GM12878 (cell line): ENCODE data around the gene GRIN2A. TPM values are rescaled to one million over a fixed set of nuclear protein-coding genes. Genes with fewer than 3 reads are reported as not detected.

Experiments used
- ATAC-seq: fragments of 200-7000 bp; cut with Tn5 transposase; 3 replicates; pipeline ENCODE4 v1.9.1; 2020; ENCODE audit warnings: mild to moderate bottlenecking, moderate library complexity
- BruUV-seq: library from RNA; stranded (reverse); fragments of 400-500 nt; replicated peaks from 2 replicates; lab custom pipeline; 2021; lab: Mats Ljungman, UMichigan
- CTCF ChIA-PET: fragments of 300-600 bp; sonication (Branson Sonifier 250); formaldehyde crosslinking; extraction: SDS; loops from one replicate; lab custom pipeline; 2021; ENCODE audit warnings: inconsistent platforms; lab: Yijun Ruan, JAX
- POLR2A ChIA-PET: fragments of 350-600 bp; formaldehyde crosslinking; extraction: SDS; loops from one replicate; lab custom pipeline; 2021; ENCODE audit warnings: inconsistent platforms; lab: Charles Lee
- RAD21 ChIA-PET: fragments of 300-600 bp; sonication (Branson Sonifier 250); formaldehyde crosslinking; loops from one replicate; lab custom pipeline; 2023; ENCODE audit warnings: antibody characterized with exemption; ENCODE audit not compliant: unreplicated experiment; lab: Charles Lee
- SMC1A ChIA-PET: fragments of 300-600 bp; sonication (Branson Sonifier 250); formaldehyde crosslinking; loops from one replicate; lab custom pipeline; 2023; ENCODE audit not compliant: unreplicated experiment, uncharacterized antibody; lab: Charles Lee
- DNase-seq: peaks from one replicate; pipeline ENCODE4 v3.0.0-alpha.2; 2011; ENCODE audit warnings: low read depth, low spot score
- FAIRE-seq: peaks from 3 replicates; lab custom pipeline; 2011; peaks lifted over from hg19 to GRCh38; lab: Jason Lieb, UNC
- H2AFZ ChIP-seq: 2 replicates; pipeline ENCODE4 v1.6.0; 2011; ENCODE audit warnings: low read depth, low read length, control low read depth; ENCODE audit not compliant: control insufficient read depth
- H3K27ac ChIP-seq: 2 replicates; pipeline ENCODE4 v1.5.1; 2011; ENCODE audit warnings: control low read depth; ENCODE audit not compliant: control insufficient read depth, insufficient read depth
- H3K27me3 ChIP-seq, 2 experiments: replicated peaks in 1 of 2; 2 replicates each; pipeline versions ENCODE4 v1.6.0 to v1.6.1; 2011; ENCODE audit warnings: low read length in 1 of 2; ENCODE audit not compliant: control insufficient read depth in 2 of 2, insufficient read depth in 2 of 2
- H3K36me3 ChIP-seq, 2 experiments: 2 replicates each; pipeline ENCODE4 v1.5.1; 2011; ENCODE audit warnings: low read length in 1 of 2; ENCODE audit not compliant: control insufficient read depth in 2 of 2, insufficient read depth in 2 of 2
- H3K4me1 ChIP-seq: 2 replicates; pipeline ENCODE4 v1.6.1; 2011; ENCODE audit warnings: mild to moderate bottlenecking, low read length, moderate library complexity, mixed read lengths; ENCODE audit not compliant: control insufficient read depth, insufficient read depth
- H3K4me2 ChIP-seq: 2 replicates; pipeline ENCODE4 v1.6.0; 2011; ENCODE audit warnings: control low read depth; ENCODE audit not compliant: control insufficient read depth, insufficient read depth
- H3K4me3 ChIP-seq: fragments of 200-600 bp; sonication (generic); 2 replicates; pipeline ENCODE4 v1.5.1; 2016
- H3K79me2 ChIP-seq: 2 replicates; pipeline ENCODE4 v1.6.0; 2011; ENCODE audit warnings: low read length; ENCODE audit not compliant: control insufficient read depth, insufficient read depth
- H3K9ac ChIP-seq: 2 replicates; pipeline ENCODE4 v1.8.0; 2011; ENCODE audit warnings: low read length, control low read depth, mixed read lengths; ENCODE audit not compliant: control insufficient read depth, insufficient read depth
- H3K9me3 ChIP-seq: replicated peaks from 3 replicates; pipeline ENCODE4 v1.5.1; 2011; ENCODE audit warnings: mild to moderate bottlenecking, low read length; ENCODE audit not compliant: control insufficient read depth, insufficient read depth
- H4K20me1 ChIP-seq: 2 replicates; pipeline ENCODE4 v1.6.0; 2011; ENCODE audit not compliant: control insufficient read depth, insufficient read depth
- EP300 ChIP-seq, 2 experiments: fragments of 150-350 bp in 1 of 2; IDR thresholded peaks; 2 replicates each; pipeline ENCODE4 v1.6.1; 2011 to 2012; ENCODE audit warnings: low read depth in 2 of 2, low read length in 2 of 2, borderline replicate concordance in 1 of 2, improper control_type of control experiment in 1 of 2, inconsistent platforms in 1 of 2; ENCODE audit not compliant: control insufficient read depth in 1 of 2
- GABPA ChIP-seq: IDR thresholded peaks from 2 replicates; pipeline ENCODE4 v1.6.1; 2014; ENCODE audit warnings: antibody characterized with exemption, low read depth, mild to moderate bottlenecking, inconsistent platforms
- IKZF1 ChIP-seq: fragments of 450-650 bp; conservative IDR thresholded peaks from 2 replicates; pipeline ENCODE4 v1.6.1; 2017; ENCODE audit warnings: antibody characterized with exemption, mild to moderate bottlenecking
- KLF5 ChIP-seq: fragments of 450-650 bp; IDR thresholded peaks from 2 replicates; pipeline ENCODE4 v1.6.1; 2014; ENCODE audit warnings: mild to moderate bottlenecking; ENCODE audit not compliant: partially characterized antibody
- LARP7 ChIP-seq: fragments of 450-650 bp; IDR thresholded peaks from 2 replicates; pipeline ENCODE4 v1.6.1; 2017; ENCODE audit warnings: mild to moderate bottlenecking
- MYC ChIP-seq: IDR thresholded peaks from 2 replicates; pipeline ENCODE4 v1.6.1; 2011; ENCODE audit warnings: mild to moderate bottlenecking, low read length, moderate library complexity, inconsistent platforms; ENCODE audit not compliant: insufficient read depth, insufficient replicate concordance, insufficient read length, severe bottlenecking
- WGBS: methylation state at CpG from one replicate; pipeline ENCODE4 v1.1.6; 2016; ENCODE audit warnings: low lambda C conversion rate; ENCODE audit not compliant: insufficient replicate concordance, insufficient coverage; ENCODE audit errors: missing lambda C conversion rate; 5-methylcytosine and 5-hydroxymethylcytosine counted together
- in situ Hi-C: fragments of 300-500 bp; cut with MboI; formaldehyde crosslinking; loops from 9 replicates; pipeline ENCODE4 v1.14.3; 2018; ENCODE audit warnings: mixed read lengths
- intact Hi-C: fragments of 100-400 bp; cut with micrococcal nuclease; formaldehyde crosslinking; loops from one replicate; pipeline ENCODE4 v1.14.2; 2022; ENCODE audit not compliant: unreplicated experiment
- polyA plus RNA-seq, 11 experiments: library from polyadenylated mRNA; depleted of rRNA in 4 of 11; unstranded in 6 of 11; stranded (reverse) in 5 of 11; fragments of >200 nt; fragmentation: Nextera tagmentation in 4 of 11; fragmentation: Illumina TruSeq in 1 of 11; extraction: Ambion mirVana in 4 of 11; extraction: Trizol in 1 of 11; gene quantifications; 1 replicate in 1 of 11; 2 replicates in 10 of 11; pipeline versions ENCODE4 v1.2.1 to v1.2.3, GENCODE V29; 2011 to 2016; ENCODE audit warnings: inconsistent platforms in 2 of 11, missing spikeins in 2 of 11, low read depth in 1 of 11
- total RNA-seq, 4 experiments: library from RNA; depleted of rRNA in 3 of 4; stranded (reverse); fragments of >200 nt in 3 of 4; fragmentation: Illumina TruSeq in 1 of 4; extraction: Trizol in 1 of 4; gene quantifications; 2 replicates each; pipeline versions ENCODE4 v1.2.1 to v1.2.3, GENCODE V29; 2013 to 2021
- TF ChIP-seq, protein P1 (sequence below): IDR thresholded peaks from 2 replicates; pipeline ENCODE4 v1.6.1; 2011; ENCODE audit warnings: borderline replicate concordance, low read depth, mild to moderate bottlenecking, moderate library complexity, low read length; ENCODE audit not compliant: insufficient read depth, poor library complexity, severe bottlenecking

GRIN2A gene
- total and polyA plus RNA-seq, 10 of the 15 experiments (the other 5 are each of a cell fraction or from before 2014, with no cell fraction given): 2.4 to 13.3 (median 7.3) TPM

DNA sequence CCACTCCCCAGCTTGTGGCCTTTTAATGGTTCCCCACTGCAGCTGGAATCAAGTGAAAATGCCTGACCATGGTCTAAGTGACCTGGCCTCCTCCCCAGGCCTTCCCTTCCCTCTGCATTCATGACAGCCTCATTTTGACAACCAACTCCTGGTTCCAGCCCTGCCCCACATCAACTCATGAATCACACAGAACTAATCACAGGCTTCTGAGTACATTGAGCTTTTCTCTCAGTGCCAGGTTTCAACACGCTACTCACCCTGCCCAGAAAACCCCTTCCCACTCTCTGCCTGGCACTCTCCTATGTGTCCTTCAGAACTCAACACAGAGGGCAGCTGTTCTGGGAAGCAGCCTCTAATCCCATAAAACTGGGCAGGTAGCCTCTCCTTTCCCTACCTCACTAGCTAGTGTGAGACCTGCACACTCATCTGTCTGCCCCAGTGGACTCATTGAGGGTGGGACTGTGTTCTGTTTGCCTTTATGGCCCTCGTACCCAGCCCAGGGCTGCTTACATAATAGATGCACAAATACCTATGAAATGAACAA lies 313.6 kb downstream of the GRIN2A start (continued):
- TF ChIP-seq, protein P1, sequence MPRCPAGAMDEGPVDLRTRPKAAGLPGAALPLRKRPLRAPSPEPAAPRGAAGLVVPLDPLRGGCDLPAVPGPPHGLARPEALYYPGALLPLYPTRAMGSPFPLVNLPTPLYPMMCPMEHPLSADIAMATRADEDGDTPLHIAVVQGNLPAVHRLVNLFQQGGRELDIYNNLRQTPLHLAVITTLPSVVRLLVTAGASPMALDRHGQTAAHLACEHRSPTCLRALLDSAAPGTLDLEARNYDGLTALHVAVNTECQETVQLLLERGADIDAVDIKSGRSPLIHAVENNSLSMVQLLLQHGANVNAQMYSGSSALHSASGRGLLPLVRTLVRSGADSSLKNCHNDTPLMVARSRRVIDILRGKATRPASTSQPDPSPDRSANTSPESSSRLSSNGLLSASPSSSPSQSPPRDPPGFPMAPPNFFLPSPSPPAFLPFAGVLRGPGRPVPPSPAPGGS: no peak
- TF ChIP-seq LARP7 (no peak), IKZF1 (no peak), MYC (no peak), KLF5 (no peak)

DNA sequence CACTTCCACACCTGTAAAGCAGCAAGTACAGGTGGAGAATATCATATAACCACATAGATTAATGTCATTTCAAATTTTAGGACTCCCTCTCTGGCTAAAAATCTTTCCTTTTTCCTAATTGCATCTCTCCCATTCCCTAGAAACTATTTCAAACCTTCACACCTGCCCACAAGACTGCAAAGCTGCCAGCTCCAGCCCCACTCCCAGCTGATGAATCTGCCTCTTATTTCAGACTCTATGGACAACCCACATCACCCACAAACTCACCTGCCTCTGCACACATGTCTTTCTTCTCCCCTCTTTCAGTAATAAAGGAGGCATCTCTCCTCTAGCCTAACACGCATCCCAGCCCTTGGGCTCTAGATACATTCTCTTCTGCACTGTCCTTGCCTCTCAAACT lies 315.1 kb downstream of the GRIN2A start:
- Histone ChIP-seq H2AFZ (no peak overlapping the region), H3K27ac (no peak overlapping the region), H3K4me3 (no peak overlapping the region), H3K36me3 (no peaks in the 10 kb centered on the region), H3K79me2 (no peaks in the 10 kb centered on the region), H3K4me2 (no peak overlapping the region), H3K9ac (no peak overlapping the region), H3K4me1 (no peaks in the 10 kb centered on the region), H3K27me3 (no peaks in the 10 kb centered on the region), H4K20me1 (no peaks in the 10 kb centered on the region), H3K9me3 (no peaks in the 10 kb centered on the region; the same call in 2 of the 3 replicates)
- 29% methylated on average over 1 of the region's 1 CpG for WGBS
- CTCF ChIA-PET: interaction anchor here (1.4 kb wide), 1 partner anchor 39 kb away, joined by 3 read pairs; no protein-coding TSS in a partner anchor
- no TSS peak for BruUV-seq
- FAIRE-seq: no peak
- RAD21 ChIA-PET: no interaction called here
- DNase-seq: no peak
- POLR2A ChIA-PET: no interaction called here
- ATAC-seq: no peak
- intact Hi-C loops (no loop called here), in situ Hi-C loops (no loop called here)
- SMC1A ChIA-PET: no interaction called here
- TF ChIP-seq GABPA (no peak), EP300 (IDR thresholded peaks at IDR 0.05; ENCODE audit: borderline replicate concordance in 1 of 2, control insufficient read depth in 1 of 2, low read depth in 2 of 2, low read length in 2 of 2) (no peak)
